Activated CD4-positive, alpha-beta T cell treated with anti-CD3 and anti-CD28 coated beads, Interleukin-2, amount 50 U/mL, for 4 hours (primary cell): ENCODE data around the gene PLA2G4B.

Experiments used
- DNase-seq, 2 experiments: peaks; one replicate each; pipeline ENCODE4 v3.0.0-alpha.2; 2020

PLA2G4B gene

DNA sequence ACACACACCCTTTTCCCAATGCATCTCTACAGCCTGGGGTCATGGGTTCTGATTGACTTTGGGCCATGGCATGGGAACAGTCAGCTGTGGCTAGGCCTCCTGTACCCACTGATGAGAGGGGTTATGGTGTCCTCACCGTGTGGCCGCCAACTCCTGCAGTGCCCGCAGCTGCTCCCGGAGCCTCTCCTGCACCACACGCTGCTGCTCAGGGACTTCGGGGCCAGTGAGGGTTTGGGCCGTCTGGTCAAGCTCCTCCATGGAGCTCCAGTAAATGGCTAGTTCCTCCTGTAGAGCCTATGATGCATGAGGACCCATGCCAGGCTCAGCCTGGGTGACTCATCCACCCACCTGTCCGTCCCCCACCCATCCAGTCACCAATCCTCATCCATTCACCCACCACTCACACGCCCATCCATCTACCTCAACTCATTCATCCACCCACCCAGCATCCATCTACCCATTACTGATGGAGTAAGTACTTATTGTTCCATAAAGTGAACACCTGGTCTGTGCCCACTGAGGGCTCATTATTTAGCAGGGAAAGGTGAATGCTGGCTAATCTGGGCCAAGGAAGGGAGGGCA is 33.6 kb downstream of the PLA2G4B start:
- DNase-seq = no peak

DNA sequence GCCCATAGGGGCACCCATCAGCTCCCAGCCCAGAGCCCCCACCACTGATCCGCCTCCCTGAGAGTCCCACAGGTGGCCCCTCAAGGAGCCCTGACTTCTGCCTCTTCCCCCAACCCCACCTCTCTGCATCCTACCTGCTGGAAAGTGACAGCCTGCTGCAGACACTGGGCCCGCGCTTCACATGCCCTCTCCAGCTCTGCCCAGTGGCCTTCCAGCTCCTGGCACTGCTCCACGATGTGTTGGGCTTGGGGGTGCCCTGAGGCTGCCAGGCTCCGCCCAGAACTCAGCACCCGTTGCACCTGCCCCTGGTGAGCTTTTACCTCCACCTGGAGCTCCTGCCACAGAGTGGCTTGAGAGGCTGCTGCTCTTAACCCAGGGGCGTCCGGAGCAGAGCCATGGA is 35.1 kb downstream of the PLA2G4B start:
- no peak for DNase-seq

DNA sequence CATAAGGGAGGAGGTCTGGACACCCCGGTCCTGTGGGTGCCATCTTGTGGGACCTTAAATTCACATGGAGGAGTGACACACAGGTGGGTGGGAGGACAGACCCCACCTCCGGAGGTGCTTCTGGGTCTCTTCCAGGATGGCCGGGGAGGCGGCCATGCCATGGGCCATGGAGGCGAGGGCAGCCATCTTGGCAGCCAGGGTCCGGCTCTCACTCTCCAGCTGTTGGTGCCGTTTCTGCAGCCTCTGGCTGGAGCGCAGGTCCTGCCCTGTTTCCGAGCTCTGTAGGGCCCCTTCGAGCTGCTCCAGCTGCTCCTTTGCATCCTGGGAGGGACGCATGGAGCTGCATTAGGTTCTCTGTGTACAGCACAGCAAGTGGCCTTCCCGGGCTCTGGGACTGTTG is 36.1 kb downstream of the PLA2G4B start:
- no peak for DNase-seq

DNA sequence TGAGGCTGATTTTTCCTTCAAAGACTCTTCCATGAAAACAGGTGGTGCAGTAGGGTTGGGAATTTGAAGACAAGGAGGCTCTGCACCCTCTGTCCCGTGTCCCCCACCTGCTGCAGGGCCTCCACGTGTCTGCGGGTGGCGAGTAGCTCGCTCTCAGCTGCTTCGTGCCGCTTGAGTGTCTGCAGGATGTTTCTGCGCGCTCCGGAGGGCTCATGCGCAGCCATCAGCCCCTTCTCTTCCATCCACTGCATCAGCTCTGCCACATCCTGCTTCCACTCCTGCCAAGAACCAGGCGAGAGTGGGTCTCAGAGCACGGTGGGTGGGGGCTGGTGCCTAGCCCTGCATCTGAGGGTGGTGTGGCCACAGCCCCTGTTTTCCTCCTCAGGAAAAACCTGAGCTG is 37.4 kb downstream of the PLA2G4B start:
- no peak for DNase-seq

DNA sequence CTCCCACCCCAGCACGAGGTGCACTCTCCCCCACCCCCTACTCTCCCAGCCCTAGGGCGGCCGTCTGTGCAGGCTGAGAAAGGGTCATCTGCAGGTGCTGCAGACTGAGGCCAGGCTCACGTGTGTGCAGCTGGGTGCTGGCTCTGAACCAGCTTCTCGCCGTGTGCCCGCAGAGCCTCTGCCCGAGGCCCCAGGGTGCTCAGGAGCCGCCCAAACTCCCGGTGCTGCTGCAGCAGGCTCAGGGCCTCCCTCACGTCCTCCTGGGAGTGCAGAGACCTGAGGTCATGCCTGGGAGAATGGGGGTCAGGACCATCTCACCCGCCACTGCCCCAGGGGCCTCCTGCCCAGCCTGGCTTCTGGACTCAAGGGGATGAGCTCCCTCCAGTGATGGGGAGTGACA is 38.0 kb downstream of the PLA2G4B start:
- DNase-seq = no peak

DNA sequence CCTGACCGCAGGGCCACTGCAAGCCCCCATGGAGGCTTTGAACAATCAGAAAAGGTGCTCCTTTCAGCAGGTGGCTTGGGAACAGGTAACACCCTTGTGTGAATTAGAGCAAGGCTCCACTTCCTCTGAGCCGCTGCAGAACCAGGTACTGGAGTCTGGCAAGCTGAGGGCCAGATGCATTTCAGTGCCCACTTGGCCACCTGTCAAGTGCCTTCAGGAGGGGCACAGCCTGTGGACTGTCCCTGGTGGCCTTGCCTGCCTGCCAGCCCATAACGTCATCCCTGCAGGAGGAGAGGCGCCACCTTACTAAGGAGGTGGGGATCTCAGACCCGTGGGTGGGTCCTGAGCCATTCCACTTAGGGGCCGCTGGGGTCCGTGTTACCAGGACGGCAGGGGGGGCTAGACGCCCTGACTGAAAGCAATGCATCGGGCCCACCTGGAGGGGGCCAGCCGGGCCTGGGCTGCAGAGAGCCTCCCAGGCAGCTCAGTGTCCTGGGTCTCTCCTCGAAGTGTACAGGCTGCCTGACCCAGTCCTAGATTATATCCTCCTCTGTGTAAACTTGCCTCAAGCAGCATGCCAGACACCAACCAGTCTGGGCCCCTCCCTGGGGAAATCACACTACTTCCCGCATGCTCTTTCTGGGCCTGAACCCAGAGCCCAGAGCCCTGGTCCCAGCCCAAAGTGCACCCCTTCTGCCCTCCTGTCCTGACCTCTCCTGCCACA is 39.1 kb downstream of the PLA2G4B start:
- no peak for DNase-seq

DNA sequence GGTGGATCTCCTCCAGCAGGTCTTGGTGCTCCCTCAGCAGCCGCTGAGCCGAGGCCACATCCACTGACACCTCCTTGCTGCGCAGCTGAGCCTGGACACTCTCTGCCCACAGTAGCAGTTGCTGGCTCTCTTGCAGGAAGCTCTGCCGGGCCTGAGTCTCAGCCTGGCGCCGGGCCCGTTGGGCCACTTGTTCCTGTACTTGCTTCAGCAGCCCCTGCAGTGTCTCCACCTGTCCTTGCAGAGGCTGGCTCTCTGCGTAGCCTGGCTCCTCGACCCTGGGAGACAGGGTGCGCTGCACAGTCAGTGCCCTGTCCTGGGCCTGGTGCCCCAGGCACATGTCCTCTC is 39.7 kb downstream of the PLA2G4B start:
- DNase-seq = no peak

DNA sequence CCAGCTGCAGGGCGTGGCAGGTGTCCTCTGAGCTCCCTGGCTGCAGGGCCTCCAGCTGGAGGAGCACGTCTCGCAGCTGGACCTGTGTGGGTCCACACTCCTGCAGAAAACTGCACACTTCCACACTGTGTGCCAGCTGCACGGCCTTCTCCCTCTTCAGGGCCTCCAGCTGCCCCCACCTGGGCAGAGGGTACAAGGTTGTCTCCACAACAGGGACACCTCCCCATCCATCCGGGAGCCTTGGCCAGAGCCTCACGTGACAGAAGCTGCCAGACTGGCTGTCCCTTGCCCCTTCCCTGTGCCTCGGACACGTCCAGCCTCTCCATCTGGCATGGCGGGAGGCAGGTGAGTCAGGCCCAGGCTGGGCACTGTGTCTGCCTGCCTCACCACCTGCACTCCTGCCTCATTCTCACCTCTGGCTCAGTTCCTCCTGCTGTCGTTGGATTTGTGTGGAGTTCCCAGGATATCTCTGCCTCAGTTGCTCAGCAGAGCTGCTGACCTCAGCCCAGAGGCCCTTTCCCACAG is 40.7 kb downstream of the PLA2G4B start:
- no peak for DNase-seq

DNA sequence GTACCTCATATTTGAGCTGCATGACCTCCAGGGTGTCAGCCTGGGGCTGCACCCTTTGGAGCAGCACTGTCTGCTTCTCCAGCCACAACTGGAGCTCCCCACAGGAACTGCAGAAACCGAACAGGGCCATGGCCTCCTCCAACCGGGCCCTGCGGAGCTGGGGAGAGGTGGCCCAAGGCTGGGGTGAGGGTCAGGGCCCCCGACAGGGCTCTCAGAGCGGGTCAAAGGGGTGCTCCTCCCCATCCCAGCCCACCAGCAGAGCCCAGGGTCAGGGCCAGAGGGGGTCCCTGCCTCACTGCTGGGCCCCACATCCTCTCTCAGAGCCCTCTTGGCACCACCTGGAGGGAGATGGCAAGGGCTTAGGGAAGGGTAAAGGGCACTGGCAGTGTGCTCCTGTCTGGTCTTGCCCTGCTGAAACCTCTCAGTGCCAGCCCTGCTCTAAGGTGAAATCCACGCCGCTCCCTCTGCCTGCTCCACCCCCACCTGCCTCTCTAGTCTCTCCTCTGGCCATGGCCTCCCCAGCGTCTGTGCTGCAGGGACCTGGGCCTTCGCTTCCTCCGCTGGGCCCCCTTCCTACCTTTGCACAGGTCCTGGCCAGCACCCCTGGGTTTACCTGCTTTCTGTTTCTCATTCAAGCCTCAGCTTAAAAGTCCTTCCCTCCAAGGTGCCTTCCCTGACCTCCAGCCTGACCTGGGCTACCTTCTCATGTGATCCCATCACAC is 41.7 kb downstream of the PLA2G4B start:
- DNase-seq = no peak

DNA sequence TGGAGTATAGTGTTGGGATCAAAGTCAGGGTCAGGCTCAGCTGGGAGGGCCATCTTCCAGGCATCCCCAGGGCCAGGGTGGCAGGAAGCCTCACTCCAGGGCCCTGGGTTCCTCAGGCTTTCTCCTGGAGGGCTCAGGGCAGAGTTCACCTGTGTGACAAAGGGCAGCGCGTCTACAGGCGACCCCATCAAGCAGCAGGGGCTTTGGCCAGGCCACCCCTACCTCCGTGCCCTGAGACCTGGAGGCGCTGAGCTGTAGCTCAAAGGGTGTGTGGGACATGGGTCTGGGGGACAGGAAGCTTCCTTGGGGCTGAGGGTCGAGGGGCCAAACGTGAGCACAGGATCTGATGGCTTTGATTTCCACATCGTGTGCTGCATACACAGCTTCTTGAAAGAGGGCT is 42.4 kb downstream of the PLA2G4B start:
- no peak for DNase-seq

DNA sequence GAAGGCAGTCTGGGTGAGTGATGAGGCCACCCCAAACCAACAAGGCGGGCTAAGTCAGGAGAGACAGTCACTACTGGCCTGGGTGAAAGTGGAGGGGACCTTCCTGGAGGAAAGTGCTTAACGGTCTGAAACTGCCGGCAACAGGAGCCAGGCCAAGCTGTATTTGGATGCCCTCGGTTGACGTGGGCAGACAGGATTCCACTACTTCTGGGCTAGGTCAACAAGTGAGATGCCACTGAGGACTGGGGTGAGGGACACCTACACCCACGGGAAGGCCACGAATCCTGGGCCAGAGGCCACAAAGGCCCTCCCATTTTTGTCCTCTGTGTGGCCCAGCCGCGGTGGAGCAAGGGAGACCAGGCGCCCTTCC is 42.9 kb downstream of the PLA2G4B start:
- no peak for DNase-seq

DNA sequence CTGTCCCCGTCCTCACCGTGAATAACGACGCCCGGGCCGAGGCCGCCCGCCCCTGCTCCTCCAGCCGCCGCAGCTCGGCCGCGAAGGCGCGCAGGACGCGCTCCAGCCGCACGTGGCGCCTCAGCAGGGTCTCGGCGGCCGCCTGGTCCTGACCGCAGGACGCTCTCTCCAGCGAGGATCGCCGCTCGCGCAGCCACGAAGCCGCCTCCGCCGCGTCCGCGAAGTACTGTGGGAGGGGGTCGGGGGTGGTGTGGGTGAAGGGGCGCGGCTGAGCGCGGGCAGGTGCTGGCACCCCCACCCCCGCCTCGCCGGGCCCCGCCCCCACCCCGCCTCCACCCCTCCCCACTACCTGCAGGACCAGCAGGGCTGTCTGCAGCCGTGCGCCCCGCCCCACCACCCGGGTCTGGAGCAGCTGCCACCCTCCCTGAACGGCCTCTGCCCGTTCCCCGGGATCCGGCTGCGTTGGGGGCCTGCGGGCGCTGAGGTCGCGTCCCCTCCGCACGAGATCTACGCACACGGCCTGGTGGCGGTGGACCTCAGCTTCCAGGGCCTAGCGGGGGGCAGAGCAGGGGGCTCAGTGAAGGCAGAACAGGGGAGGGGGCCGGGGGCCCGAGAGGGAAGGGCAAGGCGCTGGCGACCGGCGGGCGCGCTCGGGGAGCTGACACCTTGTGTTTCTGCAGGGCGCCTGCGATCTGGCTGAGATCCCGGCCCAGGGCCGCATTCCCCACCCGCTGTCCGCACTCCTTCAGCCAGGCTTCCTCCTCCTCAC is 43.5 kb downstream of the PLA2G4B start:
- no peak for DNase-seq

DNA sequence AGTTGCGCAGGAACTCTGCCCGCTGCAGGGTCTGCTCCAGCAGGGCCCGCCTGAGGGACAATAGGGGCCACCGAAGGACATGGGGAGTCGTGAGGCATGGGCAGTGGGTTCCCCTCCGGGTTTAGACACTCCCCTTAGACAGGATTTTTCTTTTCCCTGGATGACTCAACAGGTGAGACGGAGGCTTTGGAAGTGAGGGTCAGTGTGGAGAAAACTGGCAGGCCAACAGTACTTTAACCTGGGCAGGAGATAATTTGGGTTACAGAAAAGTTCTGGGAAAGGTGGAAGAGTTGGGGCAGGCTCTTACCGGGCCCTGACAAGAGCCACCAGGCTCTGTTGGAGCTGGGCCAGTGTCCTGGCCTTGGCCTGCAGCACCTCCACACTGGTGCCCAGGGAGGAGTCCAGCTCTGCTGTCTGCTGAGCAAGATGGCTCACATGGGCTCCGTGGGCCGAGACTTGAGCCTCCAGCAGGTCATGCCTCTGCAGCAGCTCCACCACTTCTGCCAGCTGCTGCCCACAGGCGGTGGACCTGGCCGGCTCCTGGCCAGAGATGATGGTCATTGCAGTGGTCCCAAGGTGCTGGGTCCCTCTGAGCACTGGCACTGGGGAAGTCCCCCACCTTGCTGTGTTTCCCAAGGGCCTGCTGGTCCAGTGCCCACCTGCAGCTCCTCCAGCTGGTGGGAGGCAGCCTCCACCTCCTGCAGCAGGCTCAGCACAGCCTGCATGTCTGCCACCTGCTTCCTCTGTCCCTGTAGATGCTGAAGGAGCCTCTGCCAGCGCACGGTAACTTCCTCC is 44.2 kb downstream of the PLA2G4B start:
- no peak for DNase-seq

DNA sequence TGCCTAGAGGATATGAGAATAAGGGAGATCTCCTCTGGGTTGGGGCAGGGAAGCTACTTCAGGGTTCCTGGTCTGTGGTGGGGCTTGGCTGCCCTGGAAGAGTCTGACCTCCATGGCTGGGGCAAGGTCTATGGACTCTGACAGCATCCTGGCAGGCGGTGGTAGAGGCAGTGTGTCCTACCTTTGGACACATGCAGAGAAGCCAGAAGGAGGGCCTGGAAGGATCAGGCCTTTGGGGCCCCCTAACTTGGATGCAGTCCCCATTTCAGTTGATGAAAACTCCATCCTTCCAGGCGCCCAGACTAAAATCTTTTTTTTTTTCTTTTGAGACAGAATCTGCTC is 44.8 kb downstream of the PLA2G4B start:
- no peak for DNase-seq

DNA sequence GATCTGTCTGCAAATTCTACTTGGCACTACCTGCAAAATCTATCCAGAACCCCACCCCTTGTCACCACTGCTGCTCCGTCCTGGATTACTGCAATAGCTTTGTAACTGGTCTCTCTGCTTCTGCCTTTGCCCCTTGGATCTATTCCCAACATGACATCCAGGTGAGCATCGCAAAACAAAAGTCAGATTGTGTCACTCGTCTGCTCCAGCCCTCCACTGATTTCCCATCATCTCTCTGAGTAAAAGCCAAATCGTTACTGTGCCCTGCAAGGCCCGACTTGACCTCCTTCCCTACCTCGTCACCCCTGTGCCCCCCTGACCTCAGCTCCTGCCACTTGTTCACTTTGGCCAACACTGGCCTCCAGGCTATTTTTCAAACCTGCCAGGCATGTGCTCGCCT is 45.8 kb downstream of the PLA2G4B start:
- no peak for DNase-seq

DNA sequence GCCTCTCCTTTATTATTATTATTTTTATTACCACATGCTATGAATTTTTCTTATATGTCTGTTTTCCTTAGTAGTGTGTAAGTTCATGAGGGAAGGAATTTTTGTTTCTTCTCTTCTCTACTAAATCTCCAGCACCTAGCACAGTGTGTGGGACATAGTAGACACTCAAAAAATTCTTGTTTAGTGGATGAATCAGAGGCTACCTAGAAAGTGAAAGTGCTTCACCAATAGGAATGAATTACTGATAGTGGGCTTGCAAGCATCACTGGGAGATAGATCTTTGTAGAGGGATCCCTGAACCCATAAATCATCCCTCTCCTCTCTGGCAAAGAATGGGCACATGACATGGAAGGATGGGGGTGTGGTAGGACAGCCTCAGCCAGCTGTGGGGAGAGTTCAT is 46.7 kb downstream of the PLA2G4B start:
- DNase-seq = no peak

DNA sequence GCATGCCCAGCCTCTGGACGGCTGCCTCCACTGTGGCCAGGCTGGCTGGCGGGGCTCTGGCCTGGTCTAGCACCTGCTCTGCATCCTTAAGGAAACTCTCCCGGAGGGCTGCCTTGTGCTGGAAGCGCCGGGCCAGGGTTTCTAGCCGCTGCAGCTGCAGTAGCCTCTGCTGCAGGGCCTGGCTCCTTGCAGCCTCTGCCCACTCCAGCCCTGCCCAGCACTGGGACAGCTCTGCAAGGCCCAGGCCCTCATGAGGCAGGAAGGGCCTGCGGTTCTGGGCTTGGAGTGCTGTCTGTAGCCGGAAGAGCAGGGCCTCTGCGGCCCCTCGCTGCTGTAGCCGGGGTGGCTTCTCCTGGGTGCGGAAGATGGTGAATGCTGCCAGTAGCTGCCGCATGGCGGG is 47.2 kb downstream of the PLA2G4B start:
- no peak for DNase-seq

DNA sequence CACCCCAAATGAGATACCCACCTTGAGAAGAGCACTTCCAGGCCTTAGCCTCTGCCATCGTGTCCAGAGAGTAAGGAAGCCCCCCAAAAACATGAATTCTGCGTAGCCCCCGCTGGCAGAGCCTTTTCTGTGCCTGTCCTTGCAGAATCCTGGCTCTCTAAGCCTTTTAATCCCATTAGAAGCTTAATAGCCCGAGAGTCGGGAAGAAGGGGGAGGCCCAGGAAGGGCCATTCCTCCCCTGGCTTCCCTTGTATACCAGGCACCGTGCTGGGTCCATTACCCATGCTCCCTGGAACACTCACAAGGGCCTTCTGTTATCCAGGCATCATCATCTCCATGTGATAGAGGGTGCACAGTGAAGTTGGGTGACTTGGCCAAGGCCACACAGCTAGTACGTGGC is 48.1 kb downstream of the PLA2G4B start:
- DNase-seq = no peak

DNA sequence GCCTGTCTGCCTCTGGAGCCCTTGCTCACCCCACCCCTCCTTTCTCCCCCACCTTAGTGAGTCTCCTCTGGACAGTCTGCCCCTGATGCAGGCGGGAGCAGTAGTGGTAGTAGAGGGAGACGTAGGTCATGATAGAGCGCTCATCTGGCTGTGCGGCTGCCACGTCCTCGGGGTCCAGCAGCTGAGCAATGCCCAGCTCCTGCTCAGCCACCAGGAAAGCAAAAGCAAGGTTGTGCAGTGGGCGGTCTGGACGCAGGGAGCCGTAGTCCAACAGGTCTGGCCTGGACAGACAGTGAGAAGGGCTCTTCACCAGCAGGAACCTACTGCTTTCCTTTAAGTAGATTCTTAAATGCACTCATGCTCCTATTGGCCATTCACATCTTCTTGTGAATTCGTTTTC is 48.5 kb downstream of the PLA2G4B start:
- no peak for DNase-seq

DNA sequence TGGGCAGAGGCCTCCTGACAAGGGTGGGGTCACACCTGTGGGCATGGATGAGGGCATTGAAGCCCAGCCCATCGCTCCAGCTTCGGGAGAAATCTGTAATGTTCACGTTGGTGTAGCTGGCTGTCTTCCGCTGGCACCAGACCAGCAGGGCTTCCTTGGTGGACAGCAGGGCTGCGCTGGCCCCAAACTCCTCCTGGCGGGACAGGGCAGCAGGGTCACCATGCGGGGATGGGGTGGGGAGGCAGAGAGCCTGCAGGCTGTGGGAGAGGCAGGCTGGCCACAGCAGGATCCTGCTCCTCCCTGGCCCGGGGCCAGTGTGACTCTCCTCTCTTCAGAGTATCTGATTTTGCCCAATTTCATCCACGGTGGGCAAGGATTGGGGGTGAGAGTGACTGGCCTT is 49.2 kb downstream of the PLA2G4B start:
- DNase-seq = no peak

DNA sequence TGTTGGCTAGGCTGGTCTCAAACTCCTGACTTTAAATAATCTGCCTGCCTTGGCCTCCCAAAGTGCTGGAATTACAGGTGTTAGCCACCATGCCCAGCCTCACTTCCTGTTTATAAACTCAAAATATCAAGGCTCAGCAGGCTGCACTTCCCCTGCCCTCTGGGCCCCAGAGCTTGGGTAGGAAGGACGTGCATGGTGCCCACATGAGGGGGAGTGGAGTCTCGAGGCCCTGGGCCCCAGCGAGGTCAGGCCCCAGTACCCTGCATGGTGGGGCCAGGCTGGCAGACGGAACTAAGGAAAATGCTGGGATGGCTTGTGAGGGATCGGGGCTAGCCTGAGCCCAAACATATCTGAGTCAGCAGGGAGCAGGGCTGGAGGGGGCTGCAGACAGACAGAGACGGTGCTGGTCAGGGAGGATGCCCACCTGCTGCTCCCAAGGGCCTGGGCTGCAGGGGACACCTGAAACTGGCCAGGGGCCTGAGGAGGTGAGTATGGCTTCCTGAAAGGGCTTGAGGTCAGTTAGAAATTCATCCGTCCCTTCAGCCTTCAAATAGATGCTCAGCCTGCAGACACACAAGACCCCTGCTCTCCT is 50.1 kb downstream of the PLA2G4B start:
- DNase-seq = no peak

DNA sequence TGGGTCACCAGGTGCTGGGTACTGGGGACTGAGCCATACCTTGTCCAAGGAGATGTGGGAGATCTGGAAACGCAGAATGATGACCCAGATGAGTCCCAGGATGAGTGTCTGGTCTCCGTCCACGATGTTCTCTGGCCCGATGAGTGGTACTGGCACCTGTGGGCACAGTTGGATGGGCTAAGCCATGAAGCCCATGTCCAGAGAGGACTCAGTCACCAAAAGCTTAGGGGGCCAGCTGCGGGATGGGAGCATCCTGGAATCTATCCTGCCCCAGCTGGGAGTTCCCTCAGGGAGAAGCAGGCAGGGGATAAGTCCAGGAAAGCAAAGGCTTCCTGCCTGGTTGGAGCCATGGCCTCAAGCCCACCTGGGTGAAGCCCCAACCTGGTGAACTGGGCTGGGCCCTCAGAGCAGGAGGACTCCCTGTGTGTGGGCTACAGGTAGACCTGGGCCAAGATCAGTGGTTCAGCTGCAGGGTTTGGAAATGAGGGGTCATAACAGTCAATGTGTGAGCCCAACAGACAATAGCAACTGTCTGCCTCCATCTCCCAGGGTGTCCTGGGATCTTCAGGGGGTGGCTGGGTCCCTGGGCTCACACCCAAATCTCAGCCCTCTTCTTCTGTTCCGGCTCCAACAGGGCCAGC is 51.5 kb downstream of the PLA2G4B start:
- DNase-seq = no peak
